K562 (cell line): ENCODE data around the gene ZNF652. TPM values are rescaled to one million over a fixed set of nuclear protein-coding genes. Genes with fewer than 3 reads are reported as not detected.
A peak's percentile ranks its signal among the peaks of the same experiment; 100 is the strongest.

Experiments
- BMI1 ChIP-seq: fragments of 150-350 bp; IDR thresholded peaks from 2 replicates; pipeline ENCODE4 v1.6.1; 2014; ENCODE audit warnings: low read length
- CEBPG ChIP-seq, 3 experiments: fragments of 200-800 bp in 1 of 3; sonication (Bioruptor generic) in 1 of 3; sonication (generic) in 1 of 3; formaldehyde crosslinking in 1 of 3; IDR thresholded peaks in 2 of 3; conservative IDR thresholded peaks in 1 of 3; 2 replicates each; pipeline versions ENCODE4 v1.6.1 to v1.8.0; 2016 to 2022; ENCODE audit warnings: missing compliant biosample characterization in 2 of 3, missing genetic modification characterization in 2 of 3, mild to moderate bottlenecking in 1 of 3, missing genetic modification reagents in 1 of 3
- GABPB2 ChIP-seq: fragments of 250-450 bp; sonication (Bioruptor Pico); conservative IDR thresholded peaks from 2 replicates; pipeline ENCODE4 v1.5.1; 2021; ENCODE audit warnings: mild to moderate bottlenecking
- HNRNPH1 ChIP-seq: fragments of 200-400 bp; formaldehyde crosslinking; optimal IDR thresholded peaks from 2 replicates; pipeline ENCODE3; 2017; ENCODE audit warnings: low read depth, mild to moderate bottlenecking, low read length, moderate library complexity
- HNRNPK ChIP-seq: fragments of 200-400 bp; formaldehyde crosslinking; IDR thresholded peaks from one replicate; pipeline ENCODE4 v1.6.1; 2018; ENCODE audit warnings: mild to moderate bottlenecking, low read depth, low read length; ENCODE audit not compliant: poor library complexity, severe bottlenecking
- ILF3 ChIP-seq: fragments of 450-650 bp; IDR thresholded peaks from 2 replicates; pipeline ENCODE4 v1.6.1; 2018; ENCODE audit warnings: antibody characterized with exemption, mild to moderate bottlenecking, moderate library complexity, borderline replicate concordance
- KDM1A ChIP-seq, 2 experiments: fragments of 450-650 bp; IDR thresholded peaks; 2 replicates each; pipeline ENCODE4 v1.6.1; 2016; ENCODE audit warnings: mild to moderate bottlenecking in 2 of 2
- LEF1 ChIP-seq: fragments of 450-650 bp; IDR thresholded peaks from 2 replicates; pipeline ENCODE4 v1.6.1; 2016; ENCODE audit warnings: mild to moderate bottlenecking
- NKRF ChIP-seq: fragments of 450-650 bp; IDR thresholded peaks from 2 replicates; pipeline ENCODE4 v1.6.1; 2016; ENCODE audit warnings: borderline replicate concordance
- RBBP5 ChIP-seq: fragments of 200-600 bp; sonication (generic); IDR thresholded peaks from 2 replicates; pipeline ENCODE4 v1.6.1; 2012; ENCODE audit warnings: borderline replicate concordance, mild to moderate bottlenecking, low read length, control low read depth, inconsistent platforms; ENCODE audit not compliant: insufficient read depth, poor library complexity, severe bottlenecking
- RFX1 ChIP-seq: fragments of 450-650 bp; IDR thresholded peaks from 2 replicates; pipeline ENCODE4 v1.6.1; 2016; ENCODE audit warnings: mild to moderate bottlenecking, moderate library complexity
- TBP ChIP-seq: optimal IDR thresholded peaks from 2 replicates; pipeline ENCODE3; 2011; ENCODE audit warnings: low read depth, low read length, improper control_type of control experiment
- TEAD2 ChIP-seq: fragments of 450-650 bp; IDR thresholded peaks from 2 replicates; pipeline ENCODE4 v1.6.1; 2016; ENCODE audit warnings: missing genetic modification characterization, control low read depth, missing compliant biosample characterization
- TFE3 ChIP-seq: fragments of 450-650 bp; formaldehyde crosslinking; IDR thresholded peaks from 2 replicates; pipeline ENCODE4 v1.4.0; 2020; ENCODE audit warnings: mild to moderate bottlenecking, mixed read lengths
- ZC3H4 ChIP-seq: sonication (generic); formaldehyde crosslinking; IDR thresholded peaks from 2 replicates; pipeline ENCODE4 v1.9.0; 2021; ENCODE audit warnings: missing genetic modification reagents, borderline replicate concordance
- ZNF146 ChIP-seq: IDR thresholded peaks from one replicate; pipeline ENCODE4 v1.6.1; 2018; ENCODE audit warnings: missing compliant biosample characterization; ENCODE audit not compliant: unreplicated experiment
- ZNF175 ChIP-seq: fragments of 200-800 bp; sonication (Bioruptor generic); IDR thresholded peaks from 2 replicates; pipeline ENCODE4 v1.6.1; 2016; ENCODE audit warnings: low read depth, mild to moderate bottlenecking, missing genetic modification characterization, missing compliant biosample characterization
- polyA plus RNA-seq, 8 experiments: library from polyadenylated mRNA; depleted of rRNA in 4 of 8; stranded (reverse) in 5 of 8; unstranded in 3 of 8; fragments of >200 nt; fragmentation: Nextera tagmentation in 2 of 8; fragmentation: Illumina TruSeq in 1 of 8; extraction: Ambion mirVana in 2 of 8; extraction: Trizol in 1 of 8; gene quantifications; 2 replicates each; pipeline versions ENCODE4 v1.2.1 to v1.2.3, GENCODE V29; 2011 to 2014; ENCODE audit warnings: inconsistent platforms in 1 of 8, missing spikeins in 1 of 8
- total RNA-seq, 7 experiments: library from RNA; depleted of rRNA in 6 of 7; stranded (reverse); fragments of >200 nt in 6 of 7; fragmentation: Illumina TruSeq in 2 of 7; extraction: Trizol in 2 of 7; gene quantifications; 2 replicates each; pipeline versions ENCODE4 v1.2.1 to v1.2.3, GENCODE V29; 2011 to 2021; ENCODE audit warnings: low replicate concordance in 1 of 7
- TF ChIP-seq, protein P1 (sequence below): sonication (generic); formaldehyde crosslinking; IDR thresholded peaks from 2 replicates; pipeline ENCODE4 v1.5.0; 2020; ENCODE audit warnings: missing genetic modification reagents
- TF ChIP-seq, protein P2 (sequence below): sonication (generic); formaldehyde crosslinking; IDR thresholded peaks from 2 replicates; pipeline ENCODE4 v1.8.0; 2022; ENCODE audit warnings: mild to moderate bottlenecking, missing genetic modification reagents, borderline replicate concordance
- TF ChIP-seq, protein P3 (sequence below): IDR thresholded peaks from 2 replicates; pipeline ENCODE4 v1.6.1; 2014; ENCODE audit warnings: antibody characterized with exemption

The ZNF652 gene
- total and polyA plus RNA-seq, 9 of the 15 experiments (the other 6 are each of a cell fraction or from before 2014, with no cell fraction given), result 5.1 to 15.5 (median 7.8) TPM

DNA sequence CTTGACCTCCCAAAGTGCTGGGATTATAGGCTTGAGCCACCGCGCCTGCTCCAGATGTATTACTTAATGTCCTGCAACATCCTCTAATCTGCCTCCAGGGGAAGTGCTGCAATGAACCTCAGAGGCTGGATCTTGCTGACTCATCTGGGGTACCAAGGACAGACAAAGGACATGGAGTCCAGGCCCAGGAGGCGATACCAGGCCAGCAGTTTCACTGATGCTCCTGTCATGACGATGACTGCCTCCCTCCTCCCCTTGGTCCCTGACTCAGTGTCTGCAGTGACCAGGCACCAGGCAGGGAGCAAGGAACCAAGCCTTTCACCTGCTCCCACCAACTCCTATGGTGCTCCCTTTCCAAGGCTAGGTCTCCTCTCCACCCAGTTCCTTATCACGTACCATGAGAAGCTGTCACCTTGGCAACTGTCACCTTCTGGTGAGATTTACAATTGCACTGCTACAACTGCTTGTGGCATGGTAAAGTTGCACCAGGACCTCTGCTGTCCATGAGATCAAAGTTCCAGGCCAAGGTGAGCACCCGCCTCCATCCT is 109.8 kb downstream of the ZNF652 start (continued):
- TF ChIP-seq, protein P1, sequence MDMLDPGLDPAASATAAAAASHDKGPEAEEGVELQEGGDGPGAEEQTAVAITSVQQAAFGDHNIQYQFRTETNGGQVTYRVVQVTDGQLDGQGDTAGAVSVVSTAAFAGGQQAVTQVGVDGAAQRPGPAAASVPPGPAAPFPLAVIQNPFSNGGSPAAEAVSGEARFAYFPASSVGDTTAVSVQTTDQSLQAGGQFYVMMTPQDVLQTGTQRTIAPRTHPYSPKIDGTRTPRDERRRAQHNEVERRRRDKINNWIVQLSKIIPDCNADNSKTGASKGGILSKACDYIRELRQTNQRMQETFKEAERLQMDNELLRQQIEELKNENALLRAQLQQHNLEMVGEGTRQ (CRISPR knock-in tag), result no peak
- TF ChIP-seq ZNF175 (CRISPR knock-in tag), result no peak
- TF ChIP-seq, protein P2, sequence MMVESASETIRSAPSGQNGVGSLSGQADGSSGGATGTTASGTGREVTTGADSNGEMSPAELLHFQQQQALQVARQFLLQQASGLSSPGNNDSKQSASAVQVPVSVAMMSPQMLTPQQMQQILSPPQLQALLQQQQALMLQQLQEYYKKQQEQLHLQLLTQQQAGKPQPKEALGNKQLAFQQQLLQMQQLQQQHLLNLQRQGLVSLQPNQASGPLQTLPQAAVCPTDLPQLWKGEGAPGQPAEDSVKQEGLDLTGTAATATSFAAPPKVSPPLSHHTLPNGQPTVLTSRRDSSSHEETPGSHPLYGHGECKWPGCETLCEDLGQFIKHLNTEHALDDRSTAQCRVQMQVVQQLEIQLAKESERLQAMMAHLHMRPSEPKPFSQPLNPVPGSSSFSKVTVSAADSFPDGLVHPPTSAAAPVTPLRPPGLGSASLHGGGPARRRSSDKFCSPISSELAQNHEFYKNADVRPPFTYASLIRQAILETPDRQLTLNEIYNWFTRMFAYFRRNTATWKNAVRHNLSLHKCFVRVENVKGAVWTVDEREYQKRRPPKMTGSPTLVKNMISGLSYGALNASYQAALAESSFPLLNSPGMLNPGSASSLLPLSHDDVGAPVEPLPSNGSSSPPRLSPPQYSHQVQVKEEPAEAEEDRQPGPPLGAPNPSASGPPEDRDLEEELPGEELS (CRISPR knock-in tag), result no peak
- no peak for TF ChIP-seq TFE3
- no peak for TF ChIP-seq ZC3H4 (CRISPR knock-in tag)
- peak; percentile 60 to 75 for TF ChIP-seq KDM1A (IDR thresholded peaks at IDR 0.05)
- TF ChIP-seq, protein P3, sequence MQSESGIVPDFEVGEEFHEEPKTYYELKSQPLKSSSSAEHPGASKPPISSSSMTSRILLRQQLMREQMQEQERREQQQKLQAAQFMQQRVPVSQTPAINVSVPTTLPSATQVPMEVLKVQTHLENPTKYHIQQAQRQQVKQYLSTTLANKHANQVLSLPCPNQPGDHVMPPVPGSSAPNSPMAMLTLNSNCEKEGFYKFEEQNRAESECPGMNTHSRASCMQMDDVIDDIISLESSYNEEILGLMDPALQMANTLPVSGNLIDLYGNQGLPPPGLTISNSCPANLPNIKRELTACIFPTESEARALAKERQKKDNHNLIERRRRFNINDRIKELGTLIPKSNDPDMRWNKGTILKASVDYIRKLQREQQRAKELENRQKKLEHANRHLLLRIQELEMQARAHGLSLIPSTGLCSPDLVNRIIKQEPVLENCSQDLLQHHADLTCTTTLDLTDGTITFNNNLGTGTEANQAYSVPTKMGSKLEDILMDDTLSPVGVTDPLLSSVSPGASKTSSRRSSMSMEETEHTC, result no peak
- 0 out of 2 replicates have a peak, but pooled peaks have one; percentile 13 for TF ChIP-seq LEF1
- TF ChIP-seq RFX1, result peak; percentile 92
- no peak for TF ChIP-seq RBBP5
- TF ChIP-seq TBP, result no peak
- TF ChIP-seq ILF3, result no peak
- no peak for TF ChIP-seq HNRNPH1
- TF ChIP-seq CEBPG (CRISPR knock-in tag; IDR thresholded peaks at IDR 0.05), result peak; percentile 78
- TF ChIP-seq CEBPG (tag; conservative IDR thresholded peaks at IDR 0.05 in 1 of 2, IDR thresholded peaks at IDR 0.05 in 1 of 2), result peak; percentile 79 to 92; a peak in 3 of 4 replicates
- TF ChIP-seq BMI1, result peak; percentile 28; the same call in 1 of the 2 replicates
- TF ChIP-seq NKRF, result no peak
- TF ChIP-seq ZNF146, result no peak
- TF ChIP-seq TEAD2 (tag), result no peak
- no peak for TF ChIP-seq HNRNPK
- TF ChIP-seq GABPB2, result no peak
